Retinal pigment epithelial cell (primary cell): Measurements from ENCODE around the gene NRARP.
A peak's percentile ranks its signal among the peaks of the same experiment; 100 is the strongest.

Experiments used
- DNase-seq: peaks from one replicate; pipeline ENCODE4 v3.0.0-alpha.2; 2010; ENCODE audit warnings: low read depth
- H3K4me3 ChIP-seq: 2 replicates; pipeline ENCODE4 v1.5.1; 2011; ENCODE audit warnings: mild to moderate bottlenecking, low read length, control low read depth, moderate library complexity
- TF ChIP-seq, protein P1 (sequence below): conservative IDR thresholded peaks from 2 replicates; pipeline ENCODE4 v1.5.1; 2011; ENCODE audit warnings: low read depth, low read length, control low read depth, inconsistent platforms

Gene NRARP

DNA sequence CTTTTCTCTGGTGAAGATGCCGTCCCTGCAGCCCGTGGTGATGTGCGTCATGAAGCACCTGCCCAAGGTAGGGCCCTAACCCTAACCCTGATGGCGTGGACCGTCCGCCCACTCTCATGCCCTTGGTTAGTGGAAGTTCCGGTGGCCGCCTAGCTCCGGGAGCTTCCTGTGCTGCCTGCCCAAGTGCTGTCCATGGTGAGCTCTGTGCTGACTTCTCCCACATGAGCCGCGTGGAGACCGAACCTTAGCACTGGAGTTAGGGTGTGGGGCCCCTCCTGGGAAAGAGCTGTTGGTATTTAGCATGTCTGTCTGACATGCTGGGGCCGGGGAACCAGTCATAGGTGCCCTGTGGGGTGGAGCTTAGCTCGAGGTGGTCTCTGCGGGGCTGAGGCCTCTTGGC is 45.7 kb downstream of the NRARP start:
- no peak for DNase-seq
- TF ChIP-seq, protein P1, sequence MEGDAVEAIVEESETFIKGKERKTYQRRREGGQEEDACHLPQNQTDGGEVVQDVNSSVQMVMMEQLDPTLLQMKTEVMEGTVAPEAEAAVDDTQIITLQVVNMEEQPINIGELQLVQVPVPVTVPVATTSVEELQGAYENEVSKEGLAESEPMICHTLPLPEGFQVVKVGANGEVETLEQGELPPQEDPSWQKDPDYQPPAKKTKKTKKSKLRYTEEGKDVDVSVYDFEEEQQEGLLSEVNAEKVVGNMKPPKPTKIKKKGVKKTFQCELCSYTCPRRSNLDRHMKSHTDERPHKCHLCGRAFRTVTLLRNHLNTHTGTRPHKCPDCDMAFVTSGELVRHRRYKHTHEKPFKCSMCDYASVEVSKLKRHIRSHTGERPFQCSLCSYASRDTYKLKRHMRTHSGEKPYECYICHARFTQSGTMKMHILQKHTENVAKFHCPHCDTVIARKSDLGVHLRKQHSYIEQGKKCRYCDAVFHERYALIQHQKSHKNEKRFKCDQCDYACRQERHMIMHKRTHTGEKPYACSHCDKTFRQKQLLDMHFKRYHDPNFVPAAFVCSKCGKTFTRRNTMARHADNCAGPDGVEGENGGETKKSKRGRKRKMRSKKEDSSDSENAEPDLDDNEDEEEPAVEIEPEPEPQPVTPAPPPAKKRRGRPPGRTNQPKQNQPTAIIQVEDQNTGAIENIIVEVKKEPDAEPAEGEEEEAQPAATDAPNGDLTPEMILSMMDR = no peak
- H3K4me3 ChIP-seq = peak overlapping the region; percentile 89

DNA sequence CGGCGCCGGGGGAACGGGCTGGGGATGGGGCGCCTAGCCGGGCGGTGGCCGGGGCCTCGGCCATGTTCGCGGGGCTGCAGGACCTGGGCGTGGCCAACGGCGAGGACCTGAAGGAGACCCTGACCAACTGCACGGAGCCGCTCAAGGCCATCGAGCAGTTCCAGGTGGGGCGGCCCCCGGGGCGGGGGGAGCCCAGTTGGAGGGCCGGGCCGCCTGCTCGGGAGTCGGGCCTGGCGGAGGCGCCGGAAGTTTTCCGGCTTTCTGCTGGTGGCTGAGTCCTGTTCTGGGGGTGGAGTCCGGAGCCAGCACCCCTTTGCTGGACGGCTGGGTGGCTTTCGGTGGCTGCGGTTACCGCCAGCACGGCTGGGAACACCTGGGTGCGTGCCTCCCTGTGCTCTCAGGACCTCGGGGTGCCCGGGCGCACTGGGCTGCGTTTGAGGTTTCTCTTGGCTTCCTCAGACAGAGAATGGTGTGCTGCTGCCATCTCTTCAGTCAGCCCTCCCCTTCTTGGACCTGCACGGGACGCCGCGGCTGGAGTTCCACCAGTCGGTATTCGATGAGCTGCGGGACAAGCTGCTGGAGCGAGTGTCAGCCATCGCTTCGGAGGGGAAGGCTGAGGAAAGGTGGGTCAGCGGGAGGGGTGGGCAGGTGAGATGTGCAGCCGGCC is 46.5 kb downstream of the NRARP start:
- no peak for DNase-seq
- peak overlapping the region; percentile 89 for H3K4me3 ChIP-seq
- TF ChIP-seq, protein P1 = no peak

DNA sequence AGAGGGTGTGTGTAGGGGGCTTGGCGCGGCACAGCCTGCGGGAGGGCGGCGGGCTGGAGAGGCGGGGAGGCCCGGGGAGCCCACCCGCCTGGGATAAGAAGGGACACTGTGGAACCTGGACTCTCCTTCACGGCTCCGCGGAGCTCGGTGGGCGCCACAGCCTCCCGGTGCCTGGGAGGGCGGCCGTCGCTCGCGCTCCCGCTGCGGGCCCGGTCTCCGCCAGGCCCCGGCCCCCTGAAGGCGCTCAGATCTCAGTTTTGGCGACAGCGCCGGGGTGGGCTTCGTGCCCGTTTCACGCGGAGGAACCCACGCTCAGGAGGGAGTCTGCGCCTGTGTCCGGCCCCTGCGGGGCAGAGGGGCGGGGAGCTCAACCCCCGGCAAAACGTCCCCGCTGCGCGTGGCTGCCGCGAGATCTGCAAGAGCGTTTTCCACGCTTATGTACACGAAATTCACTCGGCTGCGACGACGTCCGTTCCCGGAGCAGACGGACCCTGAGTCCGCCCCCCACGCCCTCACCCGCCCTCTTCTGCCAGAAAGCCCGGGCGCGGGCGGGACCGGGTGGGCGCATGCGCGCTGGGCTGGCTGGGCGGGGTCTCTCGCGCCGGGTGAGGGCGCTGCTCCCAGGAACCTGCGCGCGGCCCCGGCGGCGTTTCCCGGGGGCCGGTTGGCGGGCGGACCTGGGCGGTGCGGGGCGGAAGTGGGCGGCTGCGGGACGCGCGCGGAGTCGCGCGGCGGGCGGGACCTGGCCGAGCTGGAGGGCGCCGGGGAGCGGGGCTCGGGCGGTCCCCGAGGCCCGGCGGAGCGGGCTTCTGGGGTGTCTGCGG is 47.2 kb downstream of the NRARP start, which contains the start of gene NELFB:
Gene NELFB, plus strand, starts transcription at position 704 of the 824 bp plus-strand sequence.
- peak within 1 kb of the TSS; percentile 89 for H3K4me3 ChIP-seq
- TF ChIP-seq, protein P1 = no peak
- no peak for DNase-seq

DNA sequence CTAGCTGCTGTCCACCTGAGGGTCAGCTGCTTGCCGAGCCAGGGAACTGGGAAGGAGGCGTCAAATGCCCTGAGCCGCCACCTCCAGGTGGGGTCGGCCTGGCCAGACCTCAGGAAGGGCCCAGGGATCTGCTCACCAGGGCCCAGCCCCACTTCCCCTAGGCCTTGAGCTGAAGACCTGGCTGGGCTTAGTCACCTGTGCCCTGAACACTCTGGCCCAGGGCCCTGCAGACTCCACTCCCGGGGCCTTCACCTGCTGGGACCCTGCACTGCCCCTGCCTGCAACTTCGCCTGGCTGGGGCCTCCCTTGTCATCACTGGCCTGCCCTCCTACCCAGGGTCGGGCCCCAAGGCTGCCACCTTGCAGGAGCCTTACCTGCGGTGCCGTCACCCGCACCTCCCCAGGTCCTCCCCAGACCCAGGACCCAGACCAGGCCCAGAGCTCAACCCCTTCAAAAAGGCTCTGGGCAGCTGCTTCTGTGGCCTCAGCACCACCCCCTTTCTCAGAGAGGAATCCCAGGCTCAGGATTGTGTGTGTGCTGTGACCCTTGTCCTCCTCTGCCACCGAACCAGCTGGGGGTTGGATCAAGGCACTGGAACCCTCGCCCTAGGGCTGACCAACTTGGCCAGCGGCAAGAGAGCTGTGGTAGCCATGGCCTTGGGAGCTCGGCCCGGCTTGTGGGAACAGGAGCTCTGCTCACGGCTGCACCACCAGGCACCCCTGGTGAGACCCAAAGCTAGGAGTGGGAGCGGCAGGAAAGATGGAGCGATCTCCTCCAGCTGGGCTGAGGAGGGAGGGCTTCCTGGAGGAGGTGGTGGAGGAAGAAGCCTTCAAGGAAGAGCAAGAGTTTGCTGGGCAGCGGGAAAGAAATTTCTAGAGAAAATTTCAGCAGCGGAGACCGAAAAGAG is 48.1 kb downstream of the NRARP start:
- TF ChIP-seq, protein P1 = no peak
- DNase-seq = no peak
- H3K4me3 ChIP-seq = peak overlapping the region; percentile 76

DNA sequence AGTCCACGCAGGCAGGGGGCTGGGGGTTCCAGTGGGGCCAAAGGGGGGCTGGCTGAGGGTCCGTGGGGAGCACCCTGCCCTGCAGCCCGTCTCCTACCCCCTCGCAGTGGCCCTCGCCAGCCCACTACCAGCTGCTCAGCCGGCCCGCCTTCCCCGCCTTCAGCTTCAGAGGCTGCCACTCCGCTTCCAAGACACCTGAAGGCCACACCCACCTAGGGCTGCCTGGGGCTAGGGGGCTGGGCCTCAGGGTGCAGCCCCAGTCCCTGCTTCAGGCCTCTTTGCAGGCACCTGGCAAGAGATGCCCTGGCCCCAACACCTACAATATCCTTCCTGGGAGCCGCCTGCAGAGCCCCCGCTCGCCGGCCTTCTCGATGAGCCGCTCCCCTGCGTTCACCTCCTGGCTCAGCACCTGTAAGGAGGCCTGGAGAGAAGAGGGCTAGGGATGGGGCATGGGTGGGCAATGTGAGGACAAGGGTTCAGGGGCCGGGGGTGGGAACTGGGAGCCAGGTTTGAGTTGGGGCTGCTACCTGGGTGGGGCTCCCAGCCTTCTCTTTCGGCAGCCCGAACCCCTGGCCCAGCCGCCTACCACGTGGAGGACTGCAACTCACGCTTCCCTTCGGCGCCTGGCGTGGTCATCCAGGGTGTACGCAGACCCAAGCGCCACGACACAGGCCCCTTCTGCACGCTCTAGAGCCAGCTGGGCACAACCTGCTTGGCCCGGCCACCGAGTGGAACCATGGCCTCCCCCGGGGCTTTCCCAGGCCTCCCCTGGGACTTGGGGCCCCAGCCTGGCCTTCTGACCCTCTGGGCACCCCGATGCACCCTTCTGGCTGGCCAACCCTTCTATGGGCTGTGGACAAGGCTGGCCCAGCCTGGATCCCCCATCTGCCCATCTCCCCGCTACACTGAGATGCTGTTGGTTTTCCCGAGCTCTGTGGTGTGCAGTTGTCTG is 49.2 kb downstream of the NRARP start:
- no peak for DNase-seq

More for the DNA sequence above, 49.2 kb downstream of the NRARP start:
- no peak overlapping the region for H3K4me3 ChIP-seq
- TF ChIP-seq, protein P1 = no peak
